ENCODE data around the gene DAG1.

DAG1 gene

GRCh38 chr3:49523756-49524747 lies 54.0 kb downstream of the DAG1 start:
- no peak overlapping the region for H3K4me3 ChIP-seq (ENCODE audit: low read depth, low read length)
- no peak for TF ChIP-seq CTCF (IDR thresholded peaks at IDR 0.05; ENCODE audit: borderline replicate concordance, insufficient read depth, low read depth, low read length)

GRCh38 chr3:49529567-49529966 lies 59.5 kb downstream of the DAG1 start:
- TF ChIP-seq CTCF (IDR thresholded peaks at IDR 0.05; ENCODE audit: borderline replicate concordance, insufficient read depth, low read depth, low read length), result no peak
- H3K4me3 ChIP-seq (ENCODE audit: low read depth, low read length), result no peak overlapping the region

GRCh38 chr3:49530231-49530630 lies 60.2 kb downstream of the DAG1 start:
- TF ChIP-seq CTCF (IDR thresholded peaks at IDR 0.05; ENCODE audit: borderline replicate concordance, insufficient read depth, low read depth, low read length), result no peak
- no peak overlapping the region for H3K4me3 ChIP-seq (ENCODE audit: low read depth, low read length)

- no peak overlapping the region for H3K4me3 ChIP-seq (ENCODE audit: low read depth, low read length)
- TF ChIP-seq CTCF (IDR thresholded peaks at IDR 0.05; ENCODE audit: borderline replicate concordance, insufficient read depth, low read depth, low read length), result no peak
Observed at GRCh38 chr3:49530701-49531100, 60.6 kb downstream of the DAG1 start.

- H3K4me3 ChIP-seq (ENCODE audit: low read depth, low read length), result no peak overlapping the region
- TF ChIP-seq CTCF (IDR thresholded peaks at IDR 0.05; ENCODE audit: borderline replicate concordance, insufficient read depth, low read depth, low read length), result no peak
Observed at GRCh38 chr3:49531218-49531617, 61.2 kb downstream of the DAG1 start.

- no peak for TF ChIP-seq CTCF (IDR thresholded peaks at IDR 0.05; ENCODE audit: borderline replicate concordance, insufficient read depth, low read depth, low read length)
- no peak overlapping the region for H3K4me3 ChIP-seq (ENCODE audit: low read depth, low read length)
Observed at GRCh38 chr3:49531715-49532114, 61.6 kb downstream of the DAG1 start.

- no peak for TF ChIP-seq CTCF (IDR thresholded peaks at IDR 0.05; ENCODE audit: borderline replicate concordance, insufficient read depth, low read depth, low read length)
- H3K4me3 ChIP-seq (ENCODE audit: low read depth, low read length), result no peak overlapping the region
Observed at GRCh38 chr3:49533031-49533430, 63.0 kb downstream of the DAG1 start.

Data from GM12875 (cell line).